H9 (cell line): ENCODE results near the gene ATP6V1G3. TPM values are rescaled to one million over a fixed set of nuclear protein-coding genes. Genes with fewer than 3 reads are reported as not detected.

Experiments
- DNase-seq: peaks from one replicate; pipeline ENCODE4 v3.0.0-alpha.2; 2017
- H2AFZ ChIP-seq: one replicate; pipeline ENCODE4 v1.6.1; 2013; ENCODE audit warnings: mild to moderate bottlenecking, low read length, control low read depth, moderate library complexity
- H2AK5ac ChIP-seq: 2 replicates; pipeline ENCODE4 v1.6.1; 2013; ENCODE audit warnings: low read length, control low read depth, mixed read lengths; ENCODE audit not compliant: insufficient read length
- H2BK120ac ChIP-seq: one replicate; pipeline ENCODE4 v1.6.1; 2013; ENCODE audit warnings: low read depth, mild to moderate bottlenecking, low read length, control low read depth, inconsistent platforms; ENCODE audit not compliant: poor library complexity, severe bottlenecking
- H2BK12ac ChIP-seq: 2 replicates; pipeline ENCODE4 v1.6.1; 2013; ENCODE audit warnings: low read length, control low read depth, mixed read lengths, low read depth; ENCODE audit not compliant: insufficient read length
- H2BK15ac ChIP-seq: 2 replicates; pipeline ENCODE4 v1.6.1; 2013; ENCODE audit warnings: low read depth, low read length, control low read depth
- H2BK20ac ChIP-seq: one replicate; pipeline ENCODE4 v1.6.1; 2013; ENCODE audit warnings: low read depth, mild to moderate bottlenecking, low read length, control low read depth, inconsistent platforms; ENCODE audit not compliant: poor library complexity, severe bottlenecking
- H2BK5ac ChIP-seq: 2 replicates; pipeline ENCODE4 v1.6.1; 2013; ENCODE audit warnings: low read length, control low read depth, mixed read lengths; ENCODE audit not compliant: insufficient read length
- H3K14ac ChIP-seq: 2 replicates; pipeline ENCODE4 v1.6.1; 2013; ENCODE audit warnings: low read length, control low read depth; ENCODE audit not compliant: insufficient read depth
- H3K18ac ChIP-seq: 2 replicates; pipeline ENCODE4 v1.6.1; 2013; ENCODE audit warnings: low read depth, mild to moderate bottlenecking, mixed read lengths, low read length, control low read depth; ENCODE audit not compliant: insufficient read length
- H3K23ac ChIP-seq: 2 replicates; pipeline ENCODE4 v1.6.1; 2013; ENCODE audit warnings: low read length, control low read depth, mixed read lengths, low read depth; ENCODE audit not compliant: insufficient read length
- H3K23me2 ChIP-seq: 2 replicates; pipeline ENCODE4 v1.6.1; 2013; ENCODE audit warnings: low read depth, mild to moderate bottlenecking, mixed read lengths, low read length, control low read depth; ENCODE audit not compliant: insufficient read length, poor library complexity, severe bottlenecking
- H3K27ac ChIP-seq: 2 replicates; pipeline ENCODE4 v1.5.1; 2013; ENCODE audit warnings: low read length, control low read depth, mixed read lengths, low read depth; ENCODE audit not compliant: insufficient read length
- H3K27me3 ChIP-seq: 2 replicates; pipeline ENCODE4 v1.6.1; 2013; ENCODE audit warnings: low read length, control low read depth, inconsistent platforms; ENCODE audit not compliant: insufficient read depth
- H3K4ac ChIP-seq: 2 replicates; pipeline ENCODE4 v1.6.1; 2013; ENCODE audit warnings: low read depth, mild to moderate bottlenecking, control low read depth, inconsistent platforms, low read length, moderate library complexity
- H3K4me1 ChIP-seq: 2 replicates; pipeline ENCODE4 v1.6.1; 2013; ENCODE audit warnings: low read length, control low read depth, inconsistent platforms; ENCODE audit not compliant: insufficient read depth
- H3K4me2 ChIP-seq: 2 replicates; pipeline ENCODE4 v1.6.1; 2013; ENCODE audit warnings: low read length, control low read depth, mixed read lengths; ENCODE audit not compliant: insufficient read length, insufficient read depth
- H3K56ac ChIP-seq: 2 replicates; pipeline ENCODE4 v1.6.1; 2013; ENCODE audit warnings: low read depth, mild to moderate bottlenecking, mixed read lengths, low read length, control low read depth; ENCODE audit not compliant: insufficient read length
- H3K79me1 ChIP-seq: 2 replicates; pipeline ENCODE4 v1.6.1; 2013; ENCODE audit warnings: low read depth, mild to moderate bottlenecking, moderate library complexity, low read length, control low read depth, inconsistent platforms; ENCODE audit not compliant: insufficient read depth, poor library complexity, severe bottlenecking
- H3K79me2 ChIP-seq: 2 replicates; pipeline ENCODE4 v1.6.1; 2013; ENCODE audit warnings: low read length, control low read depth, inconsistent platforms; ENCODE audit not compliant: insufficient read depth
- H3K9ac ChIP-seq: 2 replicates; pipeline ENCODE4 v1.6.1; 2013; ENCODE audit warnings: low read length, control low read depth, mixed read lengths; ENCODE audit not compliant: insufficient read length; ENCODE audit errors: extremely low read depth
- H3K9me3 ChIP-seq: one replicate; pipeline ENCODE4 v1.6.1; 2013; ENCODE audit warnings: low read depth, low read length, inconsistent platforms; ENCODE audit not compliant: control insufficient read depth
- H3T11ph ChIP-seq: one replicate; pipeline ENCODE4 v1.6.1; 2013; ENCODE audit warnings: mild to moderate bottlenecking, low read length, control low read depth, inconsistent platforms
- H4K20me1 ChIP-seq: one replicate; pipeline ENCODE4 v1.6.1; 2013; ENCODE audit not compliant: control insufficient read depth, insufficient read length, insufficient read depth
- H4K5ac ChIP-seq: 2 replicates; pipeline ENCODE4 v1.6.1; 2013; ENCODE audit warnings: low read depth, mild to moderate bottlenecking, mixed read lengths, low read length, control low read depth; ENCODE audit not compliant: insufficient read length
- H4K8ac ChIP-seq: replicated peaks from 2 replicates; pipeline ENCODE4 v1.6.1; 2013; ENCODE audit warnings: low read length, control low read depth, mixed read lengths, low read depth; ENCODE audit not compliant: insufficient read length
- H4K91ac ChIP-seq: 2 replicates; pipeline ENCODE4 v1.6.1; 2013; ENCODE audit warnings: low read depth, mild to moderate bottlenecking, moderate library complexity, mixed read lengths, low read length, control low read depth; ENCODE audit not compliant: insufficient read length
- H3K27ac Mint-ChIP-seq, 3 experiments: 2 replicates in 2 of 3; 3 replicates in 1 of 3; pipeline ENCODE4 v1.8.0; 2020 to 2021; ENCODE audit warnings: mixed read lengths in 3 of 3, mild to moderate bottlenecking in 1 of 3, moderate library complexity in 1 of 3
- H3K27me3 Mint-ChIP-seq: 2 replicates; pipeline ENCODE4 v1.8.0; 2021; ENCODE audit warnings: low read depth, mild to moderate bottlenecking, moderate library complexity, mixed read lengths
- H3K36me3 Mint-ChIP-seq, 3 experiments: 2 replicates in 2 of 3; 3 replicates in 1 of 3; pipeline ENCODE4 v1.8.0; 2020 to 2021; ENCODE audit warnings: low read depth in 3 of 3, mixed read lengths in 3 of 3; ENCODE audit not compliant: insufficient read depth in 1 of 3
- H3K4me1 Mint-ChIP-seq, 2 experiments: 2 replicates each; pipeline ENCODE4 v1.8.0; 2020; ENCODE audit warnings: mixed read lengths in 2 of 2
- H3K4me3 Mint-ChIP-seq, 2 experiments: 2 replicates in 1 of 2; 3 replicates in 1 of 2; pipeline ENCODE4 v1.8.0; 2020 to 2021; ENCODE audit warnings: mild to moderate bottlenecking in 2 of 2, mixed read lengths in 2 of 2, moderate library complexity in 1 of 2
- H3K9me3 Mint-ChIP-seq, 2 experiments: 2 replicates in 1 of 2; 3 replicates in 1 of 2; pipeline ENCODE4 v1.8.0; 2020; ENCODE audit warnings: mild to moderate bottlenecking in 2 of 2, mixed read lengths in 2 of 2, moderate library complexity in 1 of 2
- WGBS: extraction: QIAGEN DNeasy Blood & Tissue Kit; methylation state at CpG from one replicate; pipeline ENCODE4 v1.1.7; 2013; ENCODE audit warnings: missing lambda C conversion rate, low lambda C conversion rate, mixed read lengths; ENCODE audit not compliant: insufficient read length; ENCODE audit errors: extremely low coverage; 5-methylcytosine and 5-hydroxymethylcytosine counted together
- total RNA-seq: library from RNA; stranded (reverse); gene quantifications from 2 replicates; pipeline ENCODE4 v1.2.1, GENCODE V29; 2021
- TF ChIP-seq, protein P1 (sequence below): fragments of 200-600 bp; sonication (generic); conservative IDR thresholded peaks from 3 replicates; pipeline ENCODE4 v1.8.0; 2021; ENCODE audit warnings: antibody characterized with exemption, mild to moderate bottlenecking

ATP6V1G3 gene
- total RNA-seq, 1 experiment from 2014 or later: not detected

- Histone ChIP-seq H3K4ac (no peak overlapping the region), H4K8ac (no peak overlapping the region), H3K23ac (no peak overlapping the region), H2BK120ac (no peak overlapping the region), H3K27ac (no peak overlapping the region), H3K9ac (no peak overlapping the region), H4K20me1 (no peaks in the 10 kb centered on the region), H2AFZ (no peak overlapping the region), H3K4me2 (no peak overlapping the region), H2BK15ac (no peak overlapping the region), H2BK20ac (no peak overlapping the region), H3K56ac (no peak overlapping the region), H3K9me3 (no peaks in the 10 kb centered on the region), H2BK5ac (no peak overlapping the region), H2BK12ac (no peak overlapping the region), H3T11ph (no peak overlapping the region), H3K14ac (no peak overlapping the region), H4K91ac (no peak overlapping the region), H3K79me1 (no peaks in the 10 kb centered on the region), H3K18ac (no peak overlapping the region), H4K5ac (no peak overlapping the region), H3K4me1 (no peaks in the 10 kb centered on the region), H2AK5ac (no peak overlapping the region), H3K27me3 (no peaks in the 10 kb centered on the region), H3K79me2 (no peaks in the 10 kb centered on the region), H3K23me2 (no peaks in the 10 kb centered on the region)
- DNase-seq: no peak
- Mint-ChIP-seq H3K27ac (no peak overlapping the region), H3K4me1 (peaks cover 6 to 7% of the 10 kb centered on the region in 2 experiments), H3K36me3 (no peaks in the 10 kb centered on the region), H3K27me3 (no peaks in the 10 kb centered on the region), H3K4me3 (no peak overlapping the region), H3K9me3 (no peaks in the 10 kb centered on the region)
- WGBS: no CpG with 5 or more reads among the region's 3 CpGs
- TF ChIP-seq, protein P1, sequence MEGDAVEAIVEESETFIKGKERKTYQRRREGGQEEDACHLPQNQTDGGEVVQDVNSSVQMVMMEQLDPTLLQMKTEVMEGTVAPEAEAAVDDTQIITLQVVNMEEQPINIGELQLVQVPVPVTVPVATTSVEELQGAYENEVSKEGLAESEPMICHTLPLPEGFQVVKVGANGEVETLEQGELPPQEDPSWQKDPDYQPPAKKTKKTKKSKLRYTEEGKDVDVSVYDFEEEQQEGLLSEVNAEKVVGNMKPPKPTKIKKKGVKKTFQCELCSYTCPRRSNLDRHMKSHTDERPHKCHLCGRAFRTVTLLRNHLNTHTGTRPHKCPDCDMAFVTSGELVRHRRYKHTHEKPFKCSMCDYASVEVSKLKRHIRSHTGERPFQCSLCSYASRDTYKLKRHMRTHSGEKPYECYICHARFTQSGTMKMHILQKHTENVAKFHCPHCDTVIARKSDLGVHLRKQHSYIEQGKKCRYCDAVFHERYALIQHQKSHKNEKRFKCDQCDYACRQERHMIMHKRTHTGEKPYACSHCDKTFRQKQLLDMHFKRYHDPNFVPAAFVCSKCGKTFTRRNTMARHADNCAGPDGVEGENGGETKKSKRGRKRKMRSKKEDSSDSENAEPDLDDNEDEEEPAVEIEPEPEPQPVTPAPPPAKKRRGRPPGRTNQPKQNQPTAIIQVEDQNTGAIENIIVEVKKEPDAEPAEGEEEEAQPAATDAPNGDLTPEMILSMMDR: no peak
These were observed 44.8 kb downstream of the ATP6V1G3 start for GRCh38 chr1:198495631-198496030.
